ENCODE results near the gene GALNT10.

The GALNT10 gene

DNA sequence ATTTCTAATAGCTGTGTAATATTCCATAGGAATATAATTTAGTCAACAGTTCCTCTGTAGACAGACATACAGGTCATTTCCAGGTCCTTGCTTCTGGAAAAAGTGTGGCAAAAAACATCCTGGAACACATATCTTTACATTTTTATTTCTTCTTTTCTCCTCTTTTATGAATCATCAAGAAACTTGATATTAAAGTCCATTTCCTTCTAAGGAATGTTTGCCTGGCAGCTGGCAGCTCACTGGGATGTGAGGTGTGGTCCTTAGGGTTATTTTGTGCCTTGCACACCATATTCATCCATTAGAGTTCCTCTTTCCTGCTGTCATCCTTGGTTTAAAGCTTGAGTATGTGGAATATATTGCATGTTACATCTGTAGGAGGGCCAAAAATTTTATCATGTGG is 122.0 kb downstream of the GALNT10 start:
- TF ChIP-seq CTCF (IDR thresholded peaks at IDR 0.05; ENCODE audit: low read depth, low read length): no peak

DNA sequence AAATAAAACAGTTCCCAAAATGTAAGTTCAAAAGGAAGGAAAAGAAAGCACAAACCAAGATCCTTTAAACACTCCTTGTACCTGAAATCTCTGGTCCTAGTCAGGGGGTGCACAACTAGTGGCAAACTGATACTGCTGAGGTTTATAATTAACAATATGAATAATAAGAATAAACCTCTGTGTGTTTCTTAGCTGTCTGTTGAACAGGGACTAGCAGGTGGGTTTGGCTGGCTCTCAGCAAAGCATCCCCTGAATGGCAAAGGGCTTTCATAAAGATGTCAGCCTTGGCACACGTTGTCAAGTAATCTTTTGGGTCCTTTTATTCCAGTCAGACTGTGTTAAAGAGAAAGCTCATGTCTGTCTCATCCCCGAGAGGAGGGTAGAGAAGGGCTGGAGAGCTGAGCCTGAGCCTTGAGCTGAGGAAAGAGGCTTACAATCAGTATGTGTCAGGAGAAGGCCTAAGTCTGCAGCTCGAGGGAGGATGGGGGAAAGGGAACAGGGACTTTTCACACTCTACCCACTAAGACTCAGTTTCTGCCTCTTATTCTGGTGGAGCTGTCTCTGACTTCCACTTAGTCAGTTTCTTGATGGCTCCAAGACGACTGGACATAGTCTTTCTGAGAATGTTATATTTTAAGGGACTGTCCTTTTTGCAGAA is 123.0 kb downstream of the GALNT10 start:
- no peak for DNase-seq
- TF ChIP-seq CTCF (IDR thresholded peaks at IDR 0.05; ENCODE audit: low read depth, low read length): no peak
- Histone ChIP-seq H3K27me3 (no peaks in the 10 kb centered on the region), H3K4me3 (ENCODE audit: low read depth, low read length) (no peak overlapping the region), H3K36me3 (no peaks in the 10 kb centered on the region), H3K9me3 (no peaks in the 10 kb centered on the region), H3K4me1 (peaks cover 6% of the 10 kb centered on the region)

More for the DNA sequence above, 122.0 kb downstream of the GALNT10 start:
- no peaks in the 10 kb centered on the region for H3K9me3 ChIP-seq
- peaks cover 10% of the 10 kb centered on the region for H3K4me1 ChIP-seq
- no peaks in the 10 kb centered on the region for H3K36me3 ChIP-seq
- H3K4me3 ChIP-seq (ENCODE audit: low read depth, low read length): no peak overlapping the region
- no peaks in the 10 kb centered on the region for H3K27me3 ChIP-seq
- DNase-seq: no peak

DNA sequence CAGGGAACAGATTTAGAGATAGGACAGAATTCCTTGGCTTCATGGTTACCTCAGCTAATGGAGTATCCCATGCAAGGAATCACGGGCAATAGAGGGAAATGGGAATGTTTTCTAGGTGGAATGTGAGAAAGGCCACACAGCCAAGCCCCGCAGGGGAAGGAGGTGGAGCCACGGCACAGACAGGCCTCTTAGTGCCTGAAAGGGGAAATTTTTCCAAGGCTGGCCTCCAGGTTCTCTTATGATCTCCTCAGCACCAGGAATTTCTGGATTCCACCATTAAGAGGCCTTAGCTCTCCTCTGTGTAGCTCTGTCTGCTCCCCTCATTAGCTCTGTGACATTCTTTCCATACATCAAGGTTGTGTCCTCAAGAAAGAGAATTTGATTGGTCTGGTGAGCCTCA is 124.7 kb downstream of the GALNT10 start:
- no peaks in the 10 kb centered on the region for H3K27me3 ChIP-seq
- TF ChIP-seq CTCF (IDR thresholded peaks at IDR 0.05; ENCODE audit: low read depth, low read length): no peak
- H3K9me3 ChIP-seq: no peaks in the 10 kb centered on the region
- DNase-seq: no peak
- H3K4me1 ChIP-seq: no peaks in the 10 kb centered on the region
- no peak overlapping the region for H3K4me3 ChIP-seq (ENCODE audit: low read depth, low read length)
- H3K36me3 ChIP-seq: no peaks in the 10 kb centered on the region

DNA sequence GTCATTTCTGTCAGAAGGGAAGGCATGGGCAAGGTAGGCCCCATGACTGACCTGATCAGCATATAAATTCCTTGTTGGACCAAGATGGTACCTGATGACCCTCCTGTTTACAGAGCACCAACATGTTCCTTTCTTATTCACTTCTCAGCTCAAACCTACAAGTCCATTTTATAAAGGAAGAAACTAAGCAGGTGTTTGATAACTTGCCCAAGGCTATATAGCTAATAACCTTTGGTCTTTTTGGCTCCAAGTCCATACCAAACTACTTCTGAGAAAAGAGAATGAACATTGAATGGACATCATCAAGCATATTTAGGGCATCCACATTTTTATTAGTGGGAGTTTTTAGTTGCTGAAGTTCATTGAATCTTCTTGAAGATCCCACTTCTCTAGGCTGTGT is 125.2 kb downstream of the GALNT10 start:
- Histone ChIP-seq H3K4me1 (no peaks in the 10 kb centered on the region), H3K9me3 (no peaks in the 10 kb centered on the region), H3K4me3 (ENCODE audit: low read depth, low read length) (no peak overlapping the region), H3K36me3 (no peaks in the 10 kb centered on the region), H3K27me3 (no peaks in the 10 kb centered on the region)
- TF ChIP-seq CTCF (IDR thresholded peaks at IDR 0.05; ENCODE audit: low read depth, low read length): no peak
- no peak for DNase-seq

DNA sequence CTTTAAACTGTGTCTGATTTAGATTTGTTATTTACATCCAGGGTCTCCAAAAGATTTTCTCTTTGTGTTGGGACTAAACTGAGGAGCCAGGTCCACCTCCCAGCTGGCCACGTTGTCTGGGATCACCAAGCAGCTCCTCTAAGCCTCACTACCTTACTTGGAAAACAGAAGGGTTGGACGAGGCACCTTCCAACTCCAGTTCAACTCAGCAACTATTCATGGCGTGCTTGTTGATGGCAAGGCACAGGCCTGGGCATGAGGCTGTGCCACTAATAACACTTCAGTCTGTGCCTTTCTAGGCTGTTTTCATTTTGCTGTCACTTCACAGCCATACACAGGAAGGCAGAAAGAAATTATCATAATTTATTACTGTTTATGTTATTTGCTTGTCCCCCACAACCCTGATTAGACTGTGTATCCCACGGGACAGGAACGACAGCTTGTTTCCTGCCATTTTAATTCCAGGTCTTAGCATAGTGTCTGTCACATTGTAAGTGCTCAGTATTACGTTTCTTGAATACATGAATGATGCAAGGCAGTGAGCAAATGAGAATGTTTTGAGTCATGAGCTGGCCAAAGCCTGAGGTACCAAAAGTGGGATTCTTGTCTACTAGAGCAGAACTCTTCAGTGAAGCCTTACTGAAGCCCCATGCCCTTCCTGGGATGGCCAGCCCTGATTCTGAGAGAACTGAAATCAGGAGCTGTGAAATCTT is 125.8 kb downstream of the GALNT10 start:
- H3K4me3 ChIP-seq (ENCODE audit: low read depth, low read length): no peak overlapping the region
- H3K36me3 ChIP-seq: no peaks in the 10 kb centered on the region
- H3K27me3 ChIP-seq: no peaks in the 10 kb centered on the region; the same call in 1 of the 2 replicates
- no peak for DNase-seq
- H3K9me3 ChIP-seq: no peaks in the 10 kb centered on the region
- TF ChIP-seq CTCF (IDR thresholded peaks at IDR 0.05; ENCODE audit: low read depth, low read length): no peak
- H3K4me1 ChIP-seq: no peaks in the 10 kb centered on the region

DNA sequence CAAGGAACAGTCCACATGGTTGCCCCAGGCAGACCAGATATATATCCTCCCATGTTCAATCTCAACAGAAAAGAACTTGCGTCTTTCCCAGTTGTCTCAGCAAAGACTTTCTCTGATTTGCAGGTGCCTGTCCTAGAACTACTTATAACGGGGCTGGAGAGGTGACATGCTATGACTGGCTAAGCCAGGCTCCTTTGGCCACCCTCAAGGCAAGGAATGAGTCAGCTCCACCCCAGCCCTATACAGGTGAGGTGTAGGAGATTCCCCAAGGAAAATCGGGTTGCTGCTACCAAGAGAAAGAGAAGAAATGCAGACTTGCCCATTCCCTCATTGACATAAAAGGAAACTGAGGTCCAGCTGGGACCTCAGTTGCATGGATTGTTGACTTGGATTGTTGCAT is 127.4 kb downstream of the GALNT10 start:
- H3K9me3 ChIP-seq: no peaks in the 10 kb centered on the region
- no peaks in the 10 kb centered on the region; the same call in 1 of the 2 replicates for H3K27me3 ChIP-seq
- no peak overlapping the region for H3K4me3 ChIP-seq (ENCODE audit: low read depth, low read length)
- H3K4me1 ChIP-seq: no peaks in the 10 kb centered on the region
- H3K36me3 ChIP-seq: no peaks in the 10 kb centered on the region
- TF ChIP-seq CTCF (IDR thresholded peaks at IDR 0.05; ENCODE audit: low read depth, low read length): no peak
- no peak for DNase-seq

Measured in BE2C (cell line).